Activated CD8-positive, alpha-beta T cell treated with anti-CD3 and anti-CD28 coated beads, Interleukin-2, amount 10 ng/mL, durations not matched to agents 7 days and 5 days (primary cell): ENCODE results near the gene RRP7A. TPM values are rescaled to one million over a fixed set of nuclear protein-coding genes. Genes with fewer than 3 reads are reported as not detected.
"Not testable (repeated sequence)": the region's sequence is repeated elsewhere in the genome, so short reads cannot be mapped to it uniquely, and the experiment has no call there.

ENCODE experiments used
- ATAC-seq: fragments of 150-1000 bp; cut with Tn5 transposase; one replicate; pipeline ENCODE4 v1.10.0; 2021; ENCODE audit warnings: moderate library complexity
- CTCF ChIA-PET: fragments of 350-600 bp; sonication (Branson Sonifier 250); formaldehyde crosslinking; loops from one replicate; lab custom pipeline; 2021; ENCODE audit warnings: antibody characterized with exemption; lab: Charles Lee
- POLR2A ChIA-PET: fragments of 350-600 bp; sonication (Branson Sonifier 250); formaldehyde crosslinking; loops from one replicate; lab custom pipeline; 2021; ENCODE audit warnings: antibody characterized with exemption; lab: Charles Lee
- DNase-seq: peaks from one replicate; pipeline ENCODE4 v3.0.0-alpha.2; 2020
- H3K27ac Mint-ChIP-seq: one replicate; pipeline ENCODE4 v1.8.0; 2021; ENCODE audit warnings: mild to moderate bottlenecking, mixed read lengths
- H3K27me3 Mint-ChIP-seq: one replicate; pipeline ENCODE4 v1.8.0; 2021; ENCODE audit warnings: low read depth, mixed read lengths
- H3K36me3 Mint-ChIP-seq: one replicate; pipeline ENCODE4 v1.8.0; 2021; ENCODE audit warnings: low read depth, mixed read lengths
- H3K4me1 Mint-ChIP-seq: one replicate; pipeline ENCODE4 v1.8.0; 2021; ENCODE audit warnings: low read depth, mixed read lengths
- H3K4me3 Mint-ChIP-seq: one replicate; pipeline ENCODE4 v1.8.0; 2021; ENCODE audit warnings: mild to moderate bottlenecking, mixed read lengths
- H3K9me3 Mint-ChIP-seq: one replicate; pipeline ENCODE4 v1.8.0; 2022; ENCODE audit warnings: mixed read lengths; ENCODE audit not compliant: insufficient read depth
- total RNA-seq, 2 experiments: library from RNA; stranded (reverse); gene quantifications; one replicate each; pipeline ENCODE4 v1.2.3, GENCODE V29; 2021

The RRP7A gene
- total RNA-seq: 10 to 100 TPM; 85.9 to 90.1 TPM

GRCh38 chr22:42519525-42520401 is at the start of gene RRP7A:
Gene RRP7A (minus strand): TSS chr22:42519796. CDS start chr22:42519786, 10 bp downstream.
- peak within 1 kb of the TSS; percentile 96 for H3K27ac Mint-ChIP-seq
- ATAC-seq (peak; percentile 90), DNase-seq (peak; percentile 89)
- CTCF ChIA-PET: no interaction called here
- peak within 1 kb of the TSS; percentile 95 for H3K4me3 Mint-ChIP-seq
- peaks cover 16% of the 10 kb centered on the region for H3K36me3 Mint-ChIP-seq
- POLR2A ChIA-PET: no interaction called here
- H3K9me3 Mint-ChIP-seq: no peaks in the 10 kb centered on the region
- H3K27me3 Mint-ChIP-seq: no peaks in the 10 kb centered on the region
- H3K4me1 Mint-ChIP-seq: peaks cover 19% of the 10 kb centered on the region

GRCh38 chr22:42567950-42568349 is 48.4 kb upstream of the RRP7A start:
- CTCF ChIA-PET, H3K27ac Mint-ChIP-seq, ATAC-seq, DNase-seq, H3K4me3 Mint-ChIP-seq, H3K4me1 Mint-ChIP-seq, H3K27me3 Mint-ChIP-seq, H3K9me3 Mint-ChIP-seq: not testable (repeated sequence)
- POLR2A ChIA-PET: interaction anchor here (1.0 to 1.2 kb wide), 2 partner anchors 9 to 17 kb away, joined by 3 to 4 read pairs; no protein-coding TSS in a partner anchor
- peaks cover 27% of the 10 kb centered on the region for H3K36me3 Mint-ChIP-seq

DNA sequence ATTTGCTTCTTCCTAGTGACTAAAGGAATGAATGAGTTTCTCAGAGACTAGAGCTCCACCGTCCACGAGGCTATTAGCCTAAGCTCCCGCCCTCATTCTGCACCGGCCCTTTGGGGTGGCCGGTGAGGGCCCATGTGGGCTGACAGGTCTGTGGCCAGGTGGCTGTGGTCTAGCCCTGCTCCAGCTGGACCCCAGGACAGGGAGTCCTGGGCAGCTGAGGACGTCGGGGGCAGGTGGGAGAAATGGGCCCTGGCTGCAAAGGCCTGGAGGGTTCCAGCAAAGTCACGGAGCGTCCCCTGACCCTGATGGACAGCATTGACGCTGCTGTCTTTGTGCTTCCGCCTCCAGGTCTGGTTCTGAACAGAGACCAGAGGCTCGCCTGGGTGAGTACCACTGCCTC is 46.4 kb upstream of the RRP7A start:
- no peak for DNase-seq
- Mint-ChIP-seq H3K36me3 (peaks cover 18% of the 10 kb centered on the region), H3K27ac (no peak overlapping the region), H3K9me3 (no peaks in the 10 kb centered on the region), H3K4me3 (no peak overlapping the region), H3K4me1 (peaks cover 11% of the 10 kb centered on the region), H3K27me3 (no peaks in the 10 kb centered on the region)
- no peak for ATAC-seq
- POLR2A ChIA-PET: no interaction called here
- CTCF ChIA-PET: no interaction called here

GRCh38 chr22:42564699-42565098 is 45.1 kb upstream of the RRP7A start:
- ATAC-seq: no peak
- ChIA-PET POLR2A (no interaction called here), CTCF (no interaction called here)
- H3K27ac Mint-ChIP-seq: no peak overlapping the region
- no peak for DNase-seq
- H3K27me3 Mint-ChIP-seq: no peaks in the 10 kb centered on the region
- peaks cover 11% of the 10 kb centered on the region for H3K4me1 Mint-ChIP-seq
- H3K4me3 Mint-ChIP-seq: no peak overlapping the region
- no peaks in the 10 kb centered on the region for H3K9me3 Mint-ChIP-seq
- H3K36me3 Mint-ChIP-seq: peaks cover 11% of the 10 kb centered on the region

- POLR2A ChIA-PET, H3K9me3 Mint-ChIP-seq, H3K27ac Mint-ChIP-seq, H3K4me3 Mint-ChIP-seq, H3K36me3 Mint-ChIP-seq, DNase-seq, H3K27me3 Mint-ChIP-seq, ATAC-seq: not testable (repeated sequence)
- CTCF ChIA-PET: interaction anchor here (1.4 kb wide), 1 partner anchor 119 kb away, joined by 4 read pairs; no protein-coding TSS in a partner anchor
- peaks cover 11% of the 10 kb centered on the region for H3K4me1 Mint-ChIP-seq
Measured at GRCh38 chr22:42563943-42564342, 44.3 kb upstream of the RRP7A start.

DNA sequence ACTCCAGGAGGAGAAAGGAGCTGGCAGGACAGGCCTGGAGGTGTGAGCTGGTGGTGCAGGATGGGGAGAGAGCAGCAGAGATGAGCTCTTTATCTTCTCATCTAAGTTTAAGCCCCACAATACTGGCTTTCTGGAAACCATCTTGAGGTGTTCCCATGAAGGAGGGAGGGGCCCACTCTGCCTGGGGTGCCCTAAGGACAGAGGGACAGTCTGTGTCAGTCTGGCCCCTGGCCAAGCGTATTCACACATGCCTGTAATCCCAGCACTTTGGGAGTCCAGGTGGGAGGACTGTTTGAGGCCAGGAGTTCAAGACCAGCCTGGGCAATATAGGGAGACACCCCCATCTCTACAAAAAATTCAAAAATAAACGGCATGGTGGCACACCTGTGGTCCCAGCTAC is 43.1 kb upstream of the RRP7A start:
- no peaks in the 10 kb centered on the region for H3K9me3 Mint-ChIP-seq
- no peak for ATAC-seq
- ChIA-PET CTCF (interaction anchor here (1.4 kb wide), 1 partner anchor 118 kb away, joined by 4 read pairs; no protein-coding TSS in a partner anchor), POLR2A (interaction anchor here (2.0 kb wide), 1 partner anchor 52 kb away, joined by 5 read pairs; the partner anchor contains the start of gene POLDIP3)
- peaks cover 11% of the 10 kb centered on the region for H3K4me1 Mint-ChIP-seq
- H3K27ac Mint-ChIP-seq: peak overlapping the region; percentile 35
- no peak for DNase-seq
- H3K36me3 Mint-ChIP-seq: peaks cover 6% of the 10 kb centered on the region
- H3K27me3 Mint-ChIP-seq: no peaks in the 10 kb centered on the region
- H3K4me3 Mint-ChIP-seq: no peak overlapping the region

- Mint-ChIP-seq H3K4me3 (no peak overlapping the region), H3K9me3 (no peaks in the 10 kb centered on the region), H3K4me1 (peaks cover 11% of the 10 kb centered on the region), H3K27me3 (no peaks in the 10 kb centered on the region), H3K36me3 (peaks cover 6% of the 10 kb centered on the region), H3K27ac (peak overlapping the region; percentile 35)
- no peak for DNase-seq
- CTCF ChIA-PET: interaction anchor here (1.2 to 2.3 kb wide), 2 partner anchors 19 to 52 kb away, joined by 4 to 8 read pairs; no protein-coding TSS in a partner anchor
- no peak for ATAC-seq
- POLR2A ChIA-PET: interaction anchor here (2.0 kb wide), 1 partner anchor 52 kb away, joined by 5 read pairs; the partner anchor contains the start of gene POLDIP3
Measured at GRCh38 chr22:42562279-42562678, 42.7 kb upstream of the RRP7A start.

- Mint-ChIP-seq H3K4me1 (peaks cover 11% of the 10 kb centered on the region), H3K36me3 (peaks cover 6% of the 10 kb centered on the region), H3K4me3 (no peak overlapping the region), H3K9me3 (no peaks in the 10 kb centered on the region), H3K27ac (peak overlapping the region; percentile 35), H3K27me3 (no peaks in the 10 kb centered on the region)
- ChIA-PET CTCF (interaction anchor here (1.2 to 2.3 kb wide), 3 partner anchors 8 to 52 kb away, joined by 4 to 11 read pairs (median 8); no protein-coding TSS in a partner anchor), POLR2A (interaction anchor here (2.0 kb wide), 1 partner anchor 53 kb away, joined by 5 read pairs; the partner anchor contains the start of gene POLDIP3)
- ATAC-seq: no peak
- DNase-seq: no peak
Measured at GRCh38 chr22:42561856-42562255, 42.3 kb upstream of the RRP7A start.

DNA sequence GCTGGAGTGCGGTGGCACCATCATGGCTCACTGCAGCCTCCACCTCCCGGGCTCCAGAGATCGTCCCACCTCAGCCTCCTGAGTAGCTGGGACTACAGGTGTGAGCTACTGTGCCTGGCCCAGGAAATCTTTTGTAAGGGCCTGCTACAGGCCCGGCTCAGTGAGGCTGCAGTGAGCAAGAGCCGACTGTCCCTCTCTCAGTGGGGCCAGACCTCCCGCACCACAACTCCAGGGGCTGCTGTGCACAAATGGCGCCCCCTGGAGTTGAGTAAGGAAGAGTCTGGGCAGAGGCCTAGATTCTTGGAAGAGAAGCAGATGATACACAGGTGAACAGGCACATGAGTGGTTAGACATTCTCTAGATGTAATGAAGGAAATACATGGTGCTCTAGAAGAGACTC is 41.2 kb upstream of the RRP7A start:
- Mint-ChIP-seq H3K4me3 (no peak overlapping the region), H3K27ac (no peak overlapping the region), H3K4me1 (peaks cover 11% of the 10 kb centered on the region), H3K36me3 (peaks cover 6% of the 10 kb centered on the region), H3K9me3 (no peaks in the 10 kb centered on the region), H3K27me3 (no peaks in the 10 kb centered on the region)
- DNase-seq (peak; percentile 45), ATAC-seq (peak; percentile 56)
- CTCF ChIA-PET: interaction anchor here (0.6 to 2.3 kb wide), 11 partner anchors 9 to 390 kb away, joined by 3 to 11 read pairs (median 4); no protein-coding TSS in a partner anchor
- POLR2A ChIA-PET: interaction anchor here (0.6 kb wide), 1 partner anchor 51 kb away, joined by 4 read pairs; no protein-coding TSS in a partner anchor

- Mint-ChIP-seq H3K36me3 (peaks cover 6% of the 10 kb centered on the region), H3K27me3 (no peaks in the 10 kb centered on the region), H3K9me3 (no peaks in the 10 kb centered on the region), H3K4me1 (peaks cover 11% of the 10 kb centered on the region), H3K4me3 (no peak overlapping the region), H3K27ac (no peak overlapping the region)
- ChIA-PET CTCF (interaction anchor here (0.6 to 2.3 kb wide), 11 partner anchors 9 to 390 kb away, joined by 3 to 11 read pairs (median 4); no protein-coding TSS in a partner anchor), POLR2A (no interaction called here)
- no peak for ATAC-seq
- DNase-seq: no peak
Measured at GRCh38 chr22:42560381-42560780, 40.8 kb upstream of the RRP7A start.

DNA sequence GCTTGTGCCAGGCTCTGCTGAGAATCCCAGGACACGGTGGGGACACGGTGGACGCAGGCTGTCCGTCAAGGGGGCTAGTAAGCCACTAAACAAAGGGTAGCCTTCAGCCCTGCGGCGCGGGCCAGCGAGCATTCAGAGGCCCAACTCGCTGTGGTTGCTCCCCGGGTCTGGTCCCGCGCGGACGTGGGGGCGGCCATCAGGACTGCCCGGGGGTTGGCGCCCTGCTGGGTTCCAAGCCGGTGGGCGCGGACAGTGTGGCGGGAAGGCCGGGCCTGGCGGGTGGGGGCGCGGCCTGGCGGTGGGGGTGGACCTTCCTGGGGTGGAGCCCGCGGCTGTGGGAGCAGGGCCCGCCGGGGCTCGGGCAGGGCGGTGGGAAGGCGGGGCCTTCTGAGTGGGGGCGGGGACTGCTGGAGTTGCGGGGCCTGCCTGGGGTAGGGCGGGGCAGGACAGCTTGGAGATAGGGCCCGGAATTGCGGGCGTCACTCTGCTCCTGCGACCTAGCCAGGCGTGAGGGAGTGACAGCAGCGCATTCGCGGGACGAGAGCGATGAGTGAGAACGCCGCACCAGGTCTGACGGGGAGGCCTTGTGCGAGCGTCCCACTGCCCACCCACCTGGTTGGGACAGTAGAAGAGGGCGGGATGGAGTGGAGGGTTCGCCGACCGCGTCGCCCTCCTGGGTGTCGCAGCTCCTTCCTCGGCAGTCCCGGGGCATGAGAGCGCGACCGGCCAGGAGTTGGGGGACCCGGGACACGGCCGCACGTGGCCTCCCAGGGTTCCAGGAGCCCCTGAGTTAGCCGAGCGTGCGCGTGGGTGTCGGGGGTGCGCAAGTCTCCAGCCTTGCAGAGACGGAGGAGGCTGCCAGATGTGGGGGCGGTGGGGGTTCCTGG is 34.1 kb upstream of the RRP7A start, which contains the start of gene SERHL2:
Gene SERHL2, plus strand, starts transcription at position 482 of the 887 bp plus-strand sequence. Its CDS starts 65 bp downstream, at position 547.
- peak within 1 kb of the TSS; percentile 84 for H3K27ac Mint-ChIP-seq

More for the DNA sequence above, 34.1 kb upstream of the RRP7A start, which contains the start of gene SERHL2:
- no peaks in the 10 kb centered on the region for H3K36me3 Mint-ChIP-seq
- ChIA-PET CTCF (no interaction called here), POLR2A (interaction anchor here (0.8 kb wide), 1 partner anchor 61 kb away, joined by 4 read pairs; the partner anchor contains the start of gene POLDIP3)
- H3K4me3 Mint-ChIP-seq: peak within 1 kb of the TSS; percentile 82
- DNase-seq (peak; percentile 89), ATAC-seq (peak; percentile 96)
- no peaks in the 10 kb centered on the region for H3K27me3 Mint-ChIP-seq
- H3K4me1 Mint-ChIP-seq: peaks cover 29% of the 10 kb centered on the region
- H3K9me3 Mint-ChIP-seq: no peaks in the 10 kb centered on the region
